ENCODE measurements around the gene LETM1.
"Not testable (repeated sequence)": the region's sequence is repeated elsewhere in the genome, so short reads cannot be mapped to it uniquely, and the experiment has no call there.

The LETM1 gene

DNA sequence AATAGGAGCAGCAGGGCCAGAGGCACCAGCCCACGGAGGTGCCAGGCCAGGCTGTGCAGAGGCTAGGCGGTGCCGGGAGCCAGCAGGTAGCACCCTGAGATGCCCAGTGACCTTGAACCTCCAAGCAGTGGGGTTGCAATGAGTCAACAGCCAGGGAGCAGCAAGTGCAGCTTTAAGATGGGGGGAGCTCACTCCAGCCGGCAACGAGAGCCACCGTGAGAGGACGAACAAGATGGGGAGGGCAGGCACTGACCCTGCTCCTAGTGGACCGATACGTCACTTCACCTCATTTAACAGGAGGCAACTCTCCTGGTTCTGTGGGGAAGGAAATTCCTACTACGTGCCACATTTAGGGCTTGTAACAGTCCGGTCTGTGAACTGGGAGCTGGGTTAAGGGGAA, 4.8 kb downstream of the LETM1 start:
- no peak for DNase-seq

GRCh38 chr4:1850276-1850675, 5.7 kb downstream of the LETM1 start:
- no peak for DNase-seq

DNA sequence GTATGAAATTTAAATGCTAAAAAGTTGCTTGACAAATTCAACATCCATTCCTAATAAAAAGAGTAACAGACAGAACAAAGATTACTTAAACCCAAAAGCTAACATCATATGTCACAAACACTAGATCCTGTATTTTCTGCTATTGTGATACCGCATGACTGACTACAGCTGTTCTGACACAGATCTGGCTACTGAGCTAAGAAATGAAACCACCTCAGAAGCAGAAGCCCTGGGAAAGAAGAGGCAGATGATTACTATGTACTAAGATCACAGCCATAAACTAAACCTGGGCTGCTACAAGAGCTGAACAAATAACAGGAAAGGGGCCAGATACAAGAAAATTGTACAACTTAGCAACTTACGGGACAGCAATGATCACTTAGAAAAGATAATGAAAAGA, 9.4 kb downstream of the LETM1 start:
- no peak for DNase-seq

DNA sequence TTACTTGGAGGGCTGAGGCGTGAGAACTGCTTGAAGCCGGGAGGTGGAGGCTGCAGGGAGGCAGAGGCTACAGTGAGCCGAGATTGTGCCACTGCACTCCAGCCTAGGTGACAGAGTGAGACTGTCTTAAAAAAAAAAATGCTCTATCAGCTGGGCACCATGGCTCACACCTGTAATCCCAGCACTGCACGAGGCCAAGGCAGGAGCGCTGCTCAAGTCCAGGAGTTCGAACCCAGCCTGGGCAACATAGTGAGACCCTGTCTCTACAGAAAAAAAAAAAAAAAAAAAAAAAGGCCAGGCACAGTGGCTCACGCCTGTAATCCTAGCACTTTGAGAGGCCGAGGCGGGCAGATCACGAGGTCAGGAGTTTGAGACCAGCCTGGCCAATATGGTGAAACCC, 11.3 kb downstream of the LETM1 start:
- not testable (repeated sequence) for DNase-seq

DNA sequence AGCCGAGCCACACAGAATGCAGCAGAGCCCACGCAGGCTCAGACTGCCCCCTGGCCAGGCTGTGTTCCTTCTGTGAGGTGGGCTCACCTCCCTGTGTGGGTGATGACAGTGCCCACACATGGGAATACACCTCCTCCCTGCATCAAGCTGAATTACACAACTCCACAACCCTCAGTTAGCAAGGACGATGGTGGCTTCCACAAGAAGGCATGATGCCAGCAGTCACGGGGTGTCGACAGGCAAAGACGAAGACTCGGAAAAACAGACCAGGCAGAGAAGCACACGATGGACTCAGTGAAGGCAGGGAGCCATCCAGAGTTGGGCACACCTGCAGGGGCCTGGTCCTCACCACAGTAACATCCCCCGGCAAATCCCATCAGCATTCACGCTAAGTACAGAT, 12.1 kb downstream of the LETM1 start:
- DNase-seq: no peak

DNA sequence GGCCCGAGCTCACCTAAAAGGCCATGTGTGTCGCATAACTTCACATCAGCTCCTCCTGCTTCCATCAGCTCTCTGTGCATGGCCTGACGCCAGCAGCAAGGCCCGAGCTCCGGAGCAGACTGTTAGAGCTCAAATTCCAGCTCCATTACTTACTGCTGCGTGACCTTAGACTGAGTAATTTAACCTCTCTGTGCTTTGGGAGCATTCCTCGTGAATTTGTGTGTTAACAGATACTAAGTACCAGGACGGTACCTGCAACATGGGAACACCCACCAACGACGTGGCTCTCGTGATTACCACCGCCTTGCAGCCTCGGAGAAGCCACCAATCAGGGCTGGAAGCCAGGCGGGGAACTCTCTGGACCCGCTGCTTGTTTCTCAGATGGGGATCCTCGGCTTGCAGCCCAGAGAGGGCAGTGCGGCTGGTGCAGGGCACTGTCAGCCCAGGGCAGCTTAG, 12.9 kb downstream of the LETM1 start:
- no peak for DNase-seq

DNA sequence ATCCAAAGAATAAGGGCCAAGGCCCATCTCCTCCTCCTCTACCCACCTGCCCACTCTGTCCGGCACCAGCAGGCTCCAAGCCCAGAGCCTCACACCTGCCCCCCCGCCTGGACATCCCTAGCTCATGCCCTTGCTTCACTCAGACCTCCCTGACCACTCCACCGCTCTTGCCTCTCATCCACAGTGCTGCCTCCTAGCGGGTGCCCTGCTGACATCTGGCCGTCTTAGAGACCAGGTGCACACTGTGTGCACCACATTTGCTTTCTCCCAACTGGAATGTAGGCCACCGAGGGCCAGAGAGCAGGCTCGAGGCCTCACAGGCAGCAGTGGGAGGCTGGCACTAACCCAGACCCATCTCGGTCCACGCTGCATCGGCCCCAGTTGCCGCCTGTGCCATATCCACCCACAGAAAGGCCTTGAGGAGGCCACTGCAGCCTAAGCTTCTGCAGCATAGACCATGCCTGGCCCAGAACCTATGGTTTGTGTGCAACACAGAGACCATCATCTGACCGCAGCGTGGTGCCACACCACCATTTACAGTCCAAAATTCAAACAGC, 13.5 kb downstream of the LETM1 start:
- DNase-seq: no peak

GRCh38 chr4:1841887-1842210, 14.1 kb downstream of the LETM1 start:
- no peak for DNase-seq

- DNase-seq: no peak
Measured at GRCh38 chr4:1841201-1841886, 14.6 kb downstream of the LETM1 start.

DNA sequence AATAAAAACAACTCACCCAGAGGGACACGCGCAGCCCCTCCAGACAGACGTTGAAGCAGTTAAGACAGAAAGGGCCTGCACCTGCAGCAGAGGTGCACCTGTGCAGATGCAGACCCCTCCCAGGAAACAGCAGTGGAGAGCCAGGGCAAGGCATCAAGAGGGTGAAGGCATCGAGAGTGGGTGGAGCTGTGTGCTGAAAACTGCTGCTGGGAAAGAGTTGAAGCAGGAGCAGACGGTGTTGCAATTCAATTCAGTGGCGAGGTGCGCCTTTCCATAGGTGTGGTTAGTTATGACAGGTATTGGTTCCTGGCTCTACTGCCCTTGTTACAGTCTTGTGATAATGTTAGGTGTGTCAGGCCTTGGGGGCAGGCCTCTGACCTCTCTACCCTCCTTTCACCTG, 16.7 kb downstream of the LETM1 start:
- DNase-seq: no peak

- no peak for DNase-seq
Measured at GRCh38 chr4:1837069-1837468, 18.9 kb downstream of the LETM1 start.

- DNase-seq: no peak
Measured at GRCh38 chr4:1836650-1837049, 19.3 kb downstream of the LETM1 start.

DNA sequence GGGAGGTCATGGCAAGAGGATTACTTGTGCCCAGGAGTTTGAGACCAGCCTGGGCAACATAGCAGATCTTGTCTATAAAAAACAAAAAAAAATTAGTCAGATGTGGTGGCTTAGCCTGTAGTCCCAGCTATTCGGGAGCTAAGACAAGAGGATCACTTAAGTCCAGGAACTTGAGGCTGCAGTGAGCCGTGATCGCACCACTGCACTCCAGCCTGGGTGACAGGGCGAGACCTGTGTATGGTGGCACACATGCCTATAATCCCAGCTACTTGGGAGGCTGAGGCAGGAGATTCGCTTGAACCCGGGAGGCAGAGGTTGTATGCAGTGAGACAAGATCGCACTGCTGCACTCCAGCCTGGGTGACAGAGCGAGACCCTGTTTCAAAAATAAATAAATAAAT, 20.1 kb downstream of the LETM1 start:
- DNase-seq: not testable (repeated sequence)

DNA sequence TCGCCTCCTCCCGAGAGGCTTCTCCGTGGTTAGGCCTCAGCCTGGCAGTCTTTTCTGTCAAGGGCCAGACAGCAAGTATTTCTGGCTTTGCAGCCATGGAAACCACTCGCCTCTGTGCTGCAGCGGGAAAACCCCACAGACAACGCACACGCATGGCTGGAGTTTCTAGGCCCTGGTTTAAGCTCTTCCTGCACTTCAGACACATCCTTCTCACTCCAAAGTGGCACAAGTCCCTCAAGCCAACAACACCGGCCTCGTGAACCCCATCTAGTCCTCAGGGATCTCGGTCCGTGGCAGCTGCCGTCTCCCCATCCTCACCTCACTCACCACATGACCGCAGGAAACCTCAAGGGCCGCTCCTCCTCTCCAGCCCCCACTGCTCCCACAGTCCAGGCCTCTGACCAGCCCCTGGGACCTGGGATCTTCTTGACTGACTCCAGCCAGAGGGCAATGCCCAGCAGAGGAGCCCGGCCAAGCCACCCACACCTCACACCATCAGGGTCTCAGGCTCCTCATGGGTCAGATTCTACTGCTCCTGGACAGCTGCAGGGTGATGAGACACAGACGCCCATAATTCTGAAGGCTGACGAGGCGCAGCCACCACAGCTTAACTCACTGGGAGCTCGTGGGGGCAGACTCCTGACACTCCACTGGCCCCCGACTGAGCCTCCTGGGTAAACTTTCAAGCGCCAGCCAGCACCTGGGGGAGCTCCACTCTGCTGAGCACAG, 21.7 kb downstream of the LETM1 start:
- DNase-seq: no peak

DNA sequence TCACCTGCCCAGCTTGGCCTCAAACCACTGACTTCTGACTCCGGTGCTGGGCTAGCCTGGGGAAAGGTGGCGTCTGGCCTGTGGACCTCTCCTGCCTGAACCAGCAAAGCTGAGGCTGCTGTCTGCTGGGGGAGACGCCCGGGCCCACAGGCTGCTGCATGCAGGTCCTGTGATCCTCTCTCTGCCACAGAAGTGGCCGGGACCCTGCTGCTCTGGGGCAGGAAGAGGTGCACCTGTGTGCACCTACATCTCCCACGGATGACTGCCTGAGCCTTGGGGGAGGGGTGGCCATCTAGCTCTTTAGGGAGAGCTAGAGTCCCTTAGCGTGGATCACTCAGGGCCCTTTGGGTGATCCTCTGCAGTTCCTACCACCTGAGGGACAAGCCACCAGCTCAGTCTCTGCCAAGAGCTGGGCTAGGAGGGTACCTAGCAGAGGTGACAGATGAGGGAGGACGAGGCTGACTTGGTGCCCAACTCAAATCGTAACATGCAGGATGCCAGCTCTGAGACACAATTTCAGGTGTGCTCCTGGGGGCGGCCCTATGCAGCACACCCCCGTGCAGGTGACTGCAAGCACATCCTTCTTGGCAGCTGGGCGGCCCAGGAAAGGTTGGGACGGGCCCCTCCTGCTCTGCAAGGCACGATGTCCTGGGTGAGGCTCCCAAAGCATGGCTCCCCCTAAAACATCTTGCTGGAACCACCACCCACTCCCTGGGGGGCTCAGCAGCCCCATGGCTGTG, 22.5 kb downstream of the LETM1 start:
- DNase-seq: no peak

DNA sequence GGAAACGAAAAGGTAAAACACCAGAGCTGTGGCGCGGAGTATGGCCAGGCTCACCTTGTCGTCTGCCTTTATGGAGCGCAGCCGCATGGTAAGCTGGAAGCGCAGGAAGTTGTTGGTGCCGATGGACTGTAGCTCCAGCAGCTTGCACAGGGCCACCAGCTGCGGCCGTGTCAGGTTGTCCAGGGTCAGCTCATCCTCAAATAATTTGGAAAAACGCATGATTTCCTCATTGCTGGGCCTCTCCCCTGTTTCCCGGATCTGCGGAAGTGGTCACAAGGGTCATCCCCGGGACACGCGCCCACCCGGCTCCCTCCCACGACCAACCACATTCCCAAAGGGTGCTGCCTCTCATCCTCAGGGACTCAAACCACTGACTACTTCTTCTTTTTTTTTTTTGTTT, 23.3 kb downstream of the LETM1 start:
- DNase-seq: no peak

- DNase-seq: no peak
Measured at GRCh38 chr4:1831331-1831730, 24.6 kb downstream of the LETM1 start.

DNA sequence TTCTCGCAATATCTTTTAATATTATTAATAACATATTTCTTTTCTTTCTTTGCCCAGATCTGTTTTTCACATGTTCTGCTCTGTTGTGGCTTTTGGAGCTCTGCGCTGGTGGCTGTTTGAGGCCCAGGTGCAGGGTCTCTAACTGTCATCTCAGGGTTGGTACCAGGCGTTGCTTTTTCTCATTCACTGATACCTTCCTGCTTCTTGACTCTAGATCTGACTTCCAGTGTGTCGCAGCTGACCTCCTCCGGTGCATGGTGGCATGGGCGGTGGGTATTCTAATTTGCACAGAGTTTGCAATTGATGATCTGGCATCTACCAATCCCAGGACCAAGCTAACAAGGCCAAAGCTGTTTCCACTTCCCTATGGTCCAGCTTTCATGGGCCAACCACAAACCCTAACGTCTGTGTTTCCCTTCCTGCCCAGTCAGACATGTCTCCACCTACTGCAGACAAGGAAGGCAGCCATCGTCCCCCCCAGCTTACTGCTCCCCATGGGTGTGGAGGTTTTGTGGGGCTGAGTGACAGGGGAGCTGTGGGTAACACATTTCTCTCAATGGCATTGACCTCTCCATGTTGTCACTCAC, 25.2 kb downstream of the LETM1 start:
- no peak for DNase-seq

GRCh38 chr4:1830234-1830633, 25.7 kb downstream of the LETM1 start:
- no peak for DNase-seq

GRCh38 chr4:1826531-1827350, 29.2 kb downstream of the LETM1 start:
- no peak for DNase-seq

- no peak for DNase-seq
Measured at GRCh38 chr4:1825326-1825725, 30.6 kb downstream of the LETM1 start.

DNA sequence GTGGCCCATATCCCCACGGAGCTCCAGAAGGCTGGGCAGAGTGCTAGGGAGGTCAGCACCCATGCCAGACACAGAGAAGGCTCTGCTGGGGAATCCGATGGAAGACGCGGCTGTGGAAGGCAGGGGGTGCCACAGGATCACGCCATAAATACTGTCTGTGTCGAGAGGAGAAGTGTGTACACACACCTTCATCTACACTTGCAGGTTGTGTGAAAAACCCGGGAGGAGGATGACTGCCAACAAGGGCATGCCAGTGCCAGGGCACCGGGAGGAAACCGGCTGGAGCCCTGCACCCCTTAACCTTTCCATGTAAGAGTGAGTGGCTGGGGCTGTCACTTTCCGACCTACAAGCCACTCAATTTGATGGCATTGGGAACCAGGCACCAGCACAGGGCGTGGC, 31.2 kb downstream of the LETM1 start:
- DNase-seq: no peak

DNA sequence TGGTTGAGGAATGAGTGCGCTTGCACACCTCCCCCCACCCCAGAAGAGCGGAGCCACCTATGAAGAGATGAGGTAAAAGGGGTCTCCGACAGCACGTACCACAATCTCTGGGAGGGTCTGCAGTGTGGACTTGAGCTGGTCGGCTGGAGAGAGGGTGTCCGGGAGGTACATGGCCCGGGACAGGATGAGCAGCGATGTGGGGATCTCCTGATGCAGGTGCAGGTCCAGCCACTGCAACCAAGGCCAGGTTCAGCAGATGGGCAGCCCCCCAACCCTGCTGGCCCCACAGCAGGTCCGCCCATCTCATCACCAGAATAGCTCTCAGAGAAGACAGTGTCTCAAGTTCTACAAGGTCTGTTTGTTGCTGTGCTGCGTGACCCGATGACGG, 32.4 kb downstream of the LETM1 start:
- DNase-seq: no peak
